Endothelial cell of umbilical vein (primary cell): ENCODE data around the gene YY2. TPM values are rescaled to one million over a fixed set of nuclear protein-coding genes. Genes with fewer than 3 reads are reported as not detected.

Source experiments
- BruUV-seq: library from RNA; stranded (reverse); fragments of 400-500 nt; replicated peaks from 2 replicates; lab custom pipeline; 2021; lab: Mats Ljungman, UMichigan
- CTCF ChIA-PET: fragments of 300-600, 350-600 bp; sonication (Branson Sonifier 250); formaldehyde crosslinking; loops from one replicate; lab custom pipeline; 2021; ENCODE audit warnings: antibody characterized with exemption, inconsistent platforms; lab: Charles Lee
- POLR2A ChIA-PET: fragments of 300-600, 350-600 bp; sonication (Branson Sonifier 250); formaldehyde crosslinking; loops from one replicate; lab custom pipeline; 2021; ENCODE audit warnings: antibody characterized with exemption, inconsistent platforms; lab: Charles Lee
- DNase-seq: peaks from one replicate; pipeline ENCODE4 v3.0.0-alpha.2; 2011; ENCODE audit warnings: low read depth, low spot score
- FAIRE-seq: peaks from 2 replicates; lab custom pipeline; 2011; peaks lifted over from hg19 to GRCh38; lab: Jason Lieb, UNC
- H2AFZ ChIP-seq: 2 replicates; pipeline ENCODE4 v1.6.0; 2012; ENCODE audit warnings: low read depth, low read length, control low read depth, inconsistent platforms
- H3K27ac ChIP-seq: 2 replicates; pipeline ENCODE4 v1.5.1; 2011; ENCODE audit warnings: low read depth, mild to moderate bottlenecking, control low read depth, low read length, moderate library complexity; ENCODE audit not compliant: insufficient read depth
- H3K27me3 ChIP-seq, 2 experiments: 2 replicates each; pipeline versions ENCODE4 v1.6.0 to v1.6.1; 2011; ENCODE audit warnings: low read length in 2 of 2, mixed read lengths in 1 of 2; ENCODE audit not compliant: control insufficient read depth in 2 of 2, insufficient read depth in 2 of 2
- H3K36me3 ChIP-seq, 2 experiments: 2 replicates in 1 of 2; 3 replicates in 1 of 2; pipeline ENCODE4 v1.5.1; 2011; ENCODE audit warnings: low read length in 2 of 2, mild to moderate bottlenecking in 1 of 2, moderate library complexity in 1 of 2; ENCODE audit not compliant: control insufficient read depth in 2 of 2, insufficient read depth in 2 of 2; ENCODE audit errors: extremely low read depth in 1 of 2
- H3K4me1 ChIP-seq: 3 replicates; pipeline ENCODE4 v1.5.1; 2011; ENCODE audit warnings: mild to moderate bottlenecking, low read length; ENCODE audit not compliant: control insufficient read depth, insufficient read depth; ENCODE audit errors: extremely low read depth
- H3K4me2 ChIP-seq: 2 replicates; pipeline ENCODE4 v1.6.1; 2011; ENCODE audit warnings: low read length, control low read depth, mixed read lengths; ENCODE audit not compliant: insufficient read depth
- H3K4me3 ChIP-seq, 3 experiments: fragments of 200-600 bp in 1 of 3; sonication (generic), shearing (Covaris generic) in 1 of 3; replicated peaks in 1 of 3; 2 replicates each; pipeline ENCODE4 v1.5.1; 2011 to 2016; ENCODE audit warnings: control low read depth in 3 of 3, low read length in 3 of 3, mild to moderate bottlenecking in 2 of 3, inconsistent platforms in 1 of 3, low read depth in 1 of 3, moderate library complexity in 1 of 3; ENCODE audit not compliant: insufficient read depth in 1 of 3
- H3K79me2 ChIP-seq: 2 replicates; pipeline ENCODE4 v1.6.0; 2012; ENCODE audit warnings: low read length, inconsistent platforms; ENCODE audit not compliant: control insufficient read depth, insufficient read depth
- H3K9ac ChIP-seq: replicated peaks from 2 replicates; pipeline ENCODE3; 2011; ENCODE audit warnings: low read length, control low read depth; ENCODE audit not compliant: insufficient read depth; ENCODE audit errors: extremely low read depth
- H3K9me1 ChIP-seq: replicated peaks from 3 replicates; pipeline ENCODE4 v1.6.0; 2011; ENCODE audit warnings: mild to moderate bottlenecking, low read length; ENCODE audit not compliant: control insufficient read depth, insufficient read depth; ENCODE audit errors: extremely low read depth
- H3K9me3 ChIP-seq: replicated peaks from 2 replicates; pipeline ENCODE4 v1.5.1; 2012; ENCODE audit warnings: low read length, inconsistent platforms; ENCODE audit not compliant: control insufficient read depth, insufficient read depth
- H4K20me1 ChIP-seq: replicated peaks from 2 replicates; pipeline ENCODE3; 2011; ENCODE audit warnings: mild to moderate bottlenecking, low read length; ENCODE audit not compliant: control insufficient read depth, insufficient read depth; ENCODE audit errors: extremely low read depth
- CTCF ChIP-seq, 2 donors: IDR thresholded peaks; 1 replicate in 1 of 2; 2 replicates in 1 of 2; pipeline ENCODE4 v1.5.1; 2011; ENCODE audit warnings: low read length in 2 of 2, mild to moderate bottlenecking in 2 of 2, moderate library complexity in 2 of 2, control low read depth in 1 of 2, inconsistent platforms in 1 of 2, low read depth in 1 of 2; ENCODE audit not compliant: insufficient read depth in 1 of 2; ENCODE audit errors: extremely low read depth in 1 of 2
- EZH2 ChIP-seq: IDR thresholded peaks from 2 replicates; pipeline ENCODE4 v1.6.1; 2012; ENCODE audit warnings: borderline replicate concordance, low read depth, mild to moderate bottlenecking, moderate library complexity, low read length, inconsistent platforms; ENCODE audit not compliant: severe bottlenecking
- FOS ChIP-seq: IDR thresholded peaks from 2 replicates; pipeline ENCODE4 v1.6.1; 2011; ENCODE audit warnings: mild to moderate bottlenecking, low read length, moderate library complexity, borderline replicate concordance; ENCODE audit not compliant: insufficient read depth
- GATA2 ChIP-seq: IDR thresholded peaks from 2 replicates; pipeline ENCODE4 v1.7.0; 2011; ENCODE audit warnings: low read depth, mild to moderate bottlenecking, moderate library complexity, mixed read lengths, low read length; ENCODE audit not compliant: insufficient read length, insufficient read depth
- JUN ChIP-seq: IDR thresholded peaks from 2 replicates; pipeline ENCODE4 v1.6.1; 2011; ENCODE audit warnings: borderline replicate concordance, low read depth; ENCODE audit not compliant: insufficient read length, insufficient read depth
- MAX ChIP-seq: IDR thresholded peaks from 2 replicates; pipeline ENCODE4 v1.6.1; 2011; ENCODE audit not compliant: insufficient read depth, insufficient read length
- MYC ChIP-seq: IDR thresholded peaks from one replicate; pipeline ENCODE4 v1.6.1; 2011; ENCODE audit warnings: mild to moderate bottlenecking, low read depth, low read length
- POLR2A ChIP-seq: IDR thresholded peaks from 2 replicates; pipeline ENCODE4 v1.6.1; 2012; ENCODE audit warnings: low read depth, mild to moderate bottlenecking, control low read depth, low read length
- POLR2AphosphoS5 ChIP-seq: IDR thresholded peaks from 2 replicates; pipeline ENCODE4 v1.6.1; 2012; ENCODE audit warnings: low read depth, mild to moderate bottlenecking, control low read depth, low read length, moderate library complexity; ENCODE audit not compliant: insufficient read depth
- dilution Hi-C: fragments of 300-500 bp; cut with MboI; formaldehyde crosslinking; loops from one replicate; pipeline ENCODE4 v1.15.0; 2019; ENCODE audit warnings: low sequenced_read_pairs; ENCODE audit not compliant: extremely low pct_ligation_motif_present
- intact Hi-C: fragments of 100-400 bp; cut with micrococcal nuclease; formaldehyde crosslinking; loops from one replicate; pipeline ENCODE4 v1.10.0; 2022
- polyA plus RNA-seq, 4 experiments: library from polyadenylated mRNA; depleted of rRNA in 3 of 4; stranded (reverse) in 3 of 4; unstranded in 1 of 4; fragments of >200 nt; gene quantifications; 2 replicates each; pipeline versions ENCODE4 v1.2.1 to v1.2.3, GENCODE V29; 2011 to 2012; ENCODE audit warnings: missing spikeins in 1 of 4
- small RNA-seq: library from RNA; depleted of rRNA; stranded (forward); fragments of <200 nt; gene quantifications from one replicate; pipeline ENCODE3, GENCODE V24; 2012; ENCODE audit warnings: low replicate concordance, low read depth; ENCODE audit not compliant: insufficient read depth, insufficient read length
- total RNA-seq: library from RNA; stranded (reverse); gene quantifications from 2 replicates; pipeline ENCODE4 v1.2.3, GENCODE V29; 2021

YY2 gene
- total and polyA plus RNA-seq, 2 donors (not counting 3 experiments of a cell fraction or from before 2014, with no cell fraction given), result 0.86 to 3.0 TPM

- no peaks in the 10 kb centered on the region for H3K4me1 ChIP-seq
- no peaks in the 10 kb centered on the region for H3K36me3 ChIP-seq
- DNase-seq, result no peak
- no peaks in the 10 kb centered on the region for H4K20me1 ChIP-seq
- dilution Hi-C loops (no loop called here), intact Hi-C loops (no loop called here)
- no peak overlapping the region for H3K4me3 ChIP-seq
- H2AFZ ChIP-seq, result no peak overlapping the region
- no TSS peak for BruUV-seq
- no peaks in the 10 kb centered on the region for H3K9me1 ChIP-seq
- no peaks in the 10 kb centered on the region for H3K27me3 ChIP-seq
- ChIA-PET POLR2A (no interaction called here), CTCF (no interaction called here)
- TF ChIP-seq MAX (no peak), GATA2 (no peak), EZH2 (no peak), CTCF (IDR thresholded peaks at IDR 0.05; ENCODE audit: extremely low read depth in 1 of 2, insufficient read depth in 1 of 2, low read depth in 1 of 2, low read length in 2 of 2) (no peak), MYC (no peak), POLR2A (no peak), FOS (no peak), POLR2AphosphoS5 (no peak), JUN (no peak)
- no peak overlapping the region for H3K9ac ChIP-seq
- FAIRE-seq, result no peak
- no peak overlapping the region for H3K27ac ChIP-seq
- H3K79me2 ChIP-seq, result no peaks in the 10 kb centered on the region
- H3K4me2 ChIP-seq, result no peak overlapping the region
- H3K9me3 ChIP-seq, result no peaks in the 10 kb centered on the region
Measured at GRCh38 chrX:21907260-21907659, 51.5 kb downstream of the YY2 start.

Small RNA genes lying within 50 kb of the gene (small RNA-seq; reads per million reads assigned to genes)
- not detected for gene U73479.1

Other genes starting within 250 kb of the YY2 start
- 0.09 TPM in 1 of 2 replicates, not detected in the other for gene KLHL34, start 197.7 kb upstream of the YY2 start, total RNA-seq
- gene KLHL34, start 197.7 kb upstream of the YY2 start, polyA plus RNA-seq, result not detected in 2 replicates
- not detected in 2 replicates for gene SMPX, start 97.9 kb upstream of the YY2 start, total RNA-seq
- not detected in 2 replicates for gene SMPX, start 97.9 kb upstream of the YY2 start, polyA plus RNA-seq
- gene MBTPS2, start 16.4 kb upstream of the YY2 start, total RNA-seq, result 14.5 and 16.4 TPM in 2 replicates
- gene MBTPS2, start 16.4 kb upstream of the YY2 start, polyA plus RNA-seq, result 8.8 and 11.4 TPM in 2 replicates
- 173 and 177 TPM in 2 replicates for gene SMS, start 84.7 kb downstream of the YY2 start, total RNA-seq
- gene SMS, start 84.7 kb downstream of the YY2 start, polyA plus RNA-seq, result 45.5 and 57.1 TPM in 2 replicates
- 0.44 TPM in 2 replicates for gene PHEX, start 176.3 kb downstream of the YY2 start, total RNA-seq
- 0.07 and 0.10 TPM in 2 replicates for gene PHEX, start 176.3 kb downstream of the YY2 start, polyA plus RNA-seq